HG03097 (cell line): Measurements from ENCODE around the gene GALNT13.

Experiments
- ATAC-seq: cut with Tn5 transposase; IDR thresholded peaks from one replicate; pipeline ENCODE4 v1.9.1; 2021; ENCODE audit not compliant: unreplicated experiment, low FRiP score

GALNT13 gene

GRCh38 chr2:154392256-154392655 is 520.5 kb downstream of the GALNT13 start:
- ATAC-seq = no peak

- no peak for ATAC-seq
Observed at GRCh38 chr2:154394600-154394999, 522.9 kb downstream of the GALNT13 start.

GRCh38 chr2:154400563-154401290 is 529.0 kb downstream of the GALNT13 start:
- ATAC-seq = no peak

- ATAC-seq = no peak
Observed at GRCh38 chr2:154402213-154402612, 530.5 kb downstream of the GALNT13 start.

- no peak for ATAC-seq
Observed at GRCh38 chr2:154403242-154403790, 531.6 kb downstream of the GALNT13 start.

GRCh38 chr2:154408786-154409185 is 537.1 kb downstream of the GALNT13 start:
- no peak for ATAC-seq

- no peak for ATAC-seq
Observed at GRCh38 chr2:154422251-154422650, 550.5 kb downstream of the GALNT13 start.

GRCh38 chr2:154425994-154426393 is 554.3 kb downstream of the GALNT13 start:
- no peak for ATAC-seq

GRCh38 chr2:154427453-154427852 is 555.7 kb downstream of the GALNT13 start:
- ATAC-seq = no peak

GRCh38 chr2:154428022-154428421 is 556.3 kb downstream of the GALNT13 start:
- no peak for ATAC-seq

- no peak for ATAC-seq
Observed at GRCh38 chr2:154433010-154433409, 561.3 kb downstream of the GALNT13 start.

- ATAC-seq = no peak
Observed at GRCh38 chr2:154437104-154437503, 565.4 kb downstream of the GALNT13 start.

- no peak for ATAC-seq
Observed at GRCh38 chr2:154439156-154439555, 567.4 kb downstream of the GALNT13 start.

GRCh38 chr2:154443919-154444318 is 572.2 kb downstream of the GALNT13 start:
- no peak for ATAC-seq

GRCh38 chr2:154446324-154446723 is 574.6 kb downstream of the GALNT13 start:
- ATAC-seq = no peak

GRCh38 chr2:154447727-154448418 is 576.2 kb downstream of the GALNT13 start:
- ATAC-seq = no peak

- no peak for ATAC-seq
Observed at GRCh38 chr2:154449951-154450658, 578.4 kb downstream of the GALNT13 start.

GRCh38 chr2:154452471-154452870 is 580.7 kb downstream of the GALNT13 start:
- no peak for ATAC-seq

GRCh38 chr2:154452906-154453493 is 581.3 kb downstream of the GALNT13 start:
- ATAC-seq = no peak

- ATAC-seq = no peak
Observed at GRCh38 chr2:154455166-154455565, 583.4 kb downstream of the GALNT13 start.

GRCh38 chr2:154455866-154456265 is 584.1 kb downstream of the GALNT13 start:
- ATAC-seq = no peak
